Mucosa of descending colon (tissue), 3 donors: ENCODE data around the gene DNAJB2. TPM values are rescaled to one million over a fixed set of nuclear protein-coding genes. Genes with fewer than 3 reads are reported as not detected.

Experiments used
- ATAC-seq: fragments of 200-7000 bp; cut with Tn5 transposase; one replicate; pipeline ENCODE4 v1.9.1; 2020; ENCODE audit warnings: mild to moderate bottlenecking, moderate library complexity
- DNase-seq, 3 donors: peaks; one replicate each; pipeline ENCODE4 v3.0.0-alpha.2; 2020
- H3K36me3 ChIP-seq: fragments of 200-600 bp; one replicate; pipeline ENCODE4 v1.8.0; 2021; ENCODE audit warnings: low read depth, mild to moderate bottlenecking
- H3K4me1 ChIP-seq: fragments of 200-600 bp; one replicate; pipeline ENCODE4 v1.8.0; 2021; ENCODE audit warnings: low read depth, mild to moderate bottlenecking
- H3K4me3 ChIP-seq: fragments of 200-600 bp; one replicate; pipeline ENCODE4 v1.8.0; 2021; ENCODE audit warnings: mild to moderate bottlenecking
- H3K9me3 ChIP-seq: fragments of 200-600 bp; one replicate; pipeline ENCODE4 v1.8.0; 2021; ENCODE audit warnings: mild to moderate bottlenecking
- intact Hi-C, 2 donors: fragments of 100-400 bp; cut with DNase I in 1 of 2; cut with micrococcal nuclease in 1 of 2; formaldehyde crosslinking; loops; one replicate each; pipeline versions ENCODE4 v1.11.0 to v1.11.1; 2022; cut with DNase I, micrococcal nuclease
- total RNA-seq, 3 donors: library from RNA; stranded (reverse); fragmentation: NEBNext Ultra II Directional in 2 of 3; extraction: Animal tissue kit (Norgen Biotek cat#: 25700) in 2 of 3; gene quantifications; one replicate each; pipeline versions ENCODE4 v1.2.1 to v1.2.4, GENCODE V29; 2021 to 2023
- TF ChIP-seq, protein P1 (sequence below): fragments of 200-600 bp; IDR thresholded peaks from one replicate; pipeline ENCODE4 v1.8.0; 2022; ENCODE audit warnings: antibody characterized with exemption, mild to moderate bottlenecking
- donor health status: DM: no; HTN: no; CAD: no; lungs with moderate emphysema.
- donor health status: DM: no; HTN: no; CAD: no.
- donor health status: DM: no; HTN: yes; CAD: no.

Gene DNAJB2
- total RNA-seq, 3 donors from 2014 or later = 61.0 to 71.0 (median 68.7) TPM

DNA sequence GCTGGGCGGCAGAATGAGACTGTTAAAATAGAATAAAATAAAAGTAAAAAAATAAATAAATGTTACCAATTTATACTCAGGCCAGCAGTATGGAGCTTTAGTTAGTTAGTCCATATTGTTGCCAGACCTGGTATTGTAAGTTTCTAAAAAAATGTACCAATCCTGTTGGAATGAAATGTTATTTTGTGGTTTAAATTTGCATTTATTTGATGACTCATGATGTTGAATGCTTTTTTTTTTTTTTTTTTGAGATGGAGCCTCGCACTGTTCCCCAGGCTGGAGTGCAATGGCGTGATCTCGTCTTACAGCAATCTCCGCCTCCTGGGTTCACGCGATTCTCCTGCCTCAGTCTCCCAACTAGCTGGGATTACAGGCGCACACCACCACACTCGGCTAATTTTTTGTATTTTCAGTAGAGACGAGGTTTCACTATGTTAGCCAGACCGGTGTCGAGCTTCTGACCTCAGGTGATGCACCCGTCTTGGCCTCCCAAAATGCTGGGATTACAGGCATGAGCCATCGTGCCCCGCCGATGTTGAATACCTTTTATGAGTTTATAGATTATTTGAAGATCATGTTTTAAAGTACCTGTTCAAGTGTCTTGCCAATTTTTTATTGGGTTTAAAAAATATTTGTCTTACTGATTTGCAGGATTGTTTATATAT lies 35.8 kb downstream of the DNAJB2 start:
- Histone ChIP-seq H3K9me3 (no peaks in the 10 kb centered on the region), H3K36me3 (no peaks in the 10 kb centered on the region), H3K4me1 (no peaks in the 10 kb centered on the region), H3K4me3 (no peak overlapping the region)
- no peak for DNase-seq
- no peak for ATAC-seq
- intact Hi-C loops = no loop called here
- TF ChIP-seq, protein P1, sequence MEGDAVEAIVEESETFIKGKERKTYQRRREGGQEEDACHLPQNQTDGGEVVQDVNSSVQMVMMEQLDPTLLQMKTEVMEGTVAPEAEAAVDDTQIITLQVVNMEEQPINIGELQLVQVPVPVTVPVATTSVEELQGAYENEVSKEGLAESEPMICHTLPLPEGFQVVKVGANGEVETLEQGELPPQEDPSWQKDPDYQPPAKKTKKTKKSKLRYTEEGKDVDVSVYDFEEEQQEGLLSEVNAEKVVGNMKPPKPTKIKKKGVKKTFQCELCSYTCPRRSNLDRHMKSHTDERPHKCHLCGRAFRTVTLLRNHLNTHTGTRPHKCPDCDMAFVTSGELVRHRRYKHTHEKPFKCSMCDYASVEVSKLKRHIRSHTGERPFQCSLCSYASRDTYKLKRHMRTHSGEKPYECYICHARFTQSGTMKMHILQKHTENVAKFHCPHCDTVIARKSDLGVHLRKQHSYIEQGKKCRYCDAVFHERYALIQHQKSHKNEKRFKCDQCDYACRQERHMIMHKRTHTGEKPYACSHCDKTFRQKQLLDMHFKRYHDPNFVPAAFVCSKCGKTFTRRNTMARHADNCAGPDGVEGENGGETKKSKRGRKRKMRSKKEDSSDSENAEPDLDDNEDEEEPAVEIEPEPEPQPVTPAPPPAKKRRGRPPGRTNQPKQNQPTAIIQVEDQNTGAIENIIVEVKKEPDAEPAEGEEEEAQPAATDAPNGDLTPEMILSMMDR = no peak

DNA sequence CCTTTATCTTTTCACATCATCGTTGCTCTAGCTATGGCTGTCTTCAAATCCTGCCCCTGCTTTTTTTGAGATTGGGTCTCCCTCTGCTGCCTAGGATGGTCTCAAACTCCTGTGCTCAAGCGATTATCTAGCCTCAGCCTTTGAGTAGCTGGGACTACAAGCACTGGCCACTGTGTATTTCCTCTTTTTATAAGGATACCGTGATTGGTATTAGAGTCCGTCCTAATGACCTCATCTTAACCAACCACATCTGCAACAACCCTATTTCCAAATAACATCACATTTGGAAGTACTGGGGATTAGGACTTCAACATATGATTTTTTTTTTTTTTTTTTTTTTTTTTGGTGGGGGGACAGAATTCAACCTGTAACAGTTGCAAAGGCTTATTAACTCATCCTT lies 44.3 kb downstream of the DNAJB2 start:
- TF ChIP-seq, protein P1 = no peak
- Histone ChIP-seq H3K9me3 (no peaks in the 10 kb centered on the region), H3K4me1 (no peaks in the 10 kb centered on the region), H3K36me3 (no peaks in the 10 kb centered on the region), H3K4me3 (no peak overlapping the region)
- ATAC-seq = no peak
- intact Hi-C loops = no loop called here
- DNase-seq = no peak

DNA sequence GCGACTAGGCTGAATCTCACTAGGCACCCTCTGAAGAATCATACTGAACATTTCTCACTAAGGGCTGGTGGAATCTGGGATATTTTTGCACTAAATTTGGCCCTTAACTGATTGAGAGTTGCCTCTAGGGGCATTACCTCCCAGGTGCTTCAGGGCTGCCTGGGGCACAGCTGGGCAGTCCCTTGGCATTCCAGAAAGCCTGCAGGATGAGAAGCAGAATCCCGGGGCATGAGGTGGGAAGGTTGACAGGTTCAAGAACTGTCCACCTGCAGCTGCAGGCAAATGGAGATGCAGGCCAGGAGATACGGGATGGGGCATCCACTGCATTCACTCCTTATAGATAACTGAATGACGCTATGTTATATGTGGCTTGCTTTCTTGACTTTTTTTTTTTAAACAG lies 46.0 kb downstream of the DNAJB2 start:
- ATAC-seq = no peak
- no peaks in the 10 kb centered on the region for H3K9me3 ChIP-seq
- TF ChIP-seq, protein P1 = no peak
- no peaks in the 10 kb centered on the region for H3K4me1 ChIP-seq
- DNase-seq = no peak
- no peak overlapping the region for H3K4me3 ChIP-seq
- intact Hi-C loops = no loop called here
- H3K36me3 ChIP-seq = no peaks in the 10 kb centered on the region

DNA sequence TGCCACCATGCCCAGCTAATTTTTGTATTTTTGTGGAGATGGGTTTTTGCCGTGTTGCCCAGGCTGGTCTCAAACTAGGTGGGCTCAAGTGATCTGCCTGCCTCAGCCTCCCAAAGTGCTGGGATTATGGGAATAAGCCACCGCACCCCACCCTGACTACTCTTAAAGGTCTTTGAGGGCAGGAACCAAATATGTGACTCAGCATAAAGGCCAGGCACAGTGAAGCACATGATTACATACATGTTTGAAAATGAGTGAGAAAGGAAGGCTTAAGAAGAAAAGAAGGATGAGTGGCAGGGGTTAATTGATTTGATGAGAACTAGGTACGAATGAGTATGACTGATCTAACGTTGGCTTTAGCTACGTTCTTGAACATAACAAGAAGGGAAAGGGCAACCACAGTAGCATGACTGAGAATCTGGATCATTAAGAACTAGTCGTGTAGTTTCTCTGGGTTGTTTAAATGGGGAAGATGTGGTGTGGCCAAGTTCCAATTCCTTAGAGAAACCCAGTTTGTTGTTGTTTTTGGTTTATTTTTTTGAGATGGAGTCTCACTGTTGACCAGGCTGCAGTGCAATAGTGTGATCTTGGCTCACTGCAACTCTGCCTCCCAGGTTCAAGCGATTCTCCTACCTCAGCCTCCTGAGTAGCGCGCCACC lies 46.6 kb downstream of the DNAJB2 start:
- intact Hi-C loops = no loop called here
- TF ChIP-seq, protein P1 = no peak
- Histone ChIP-seq H3K4me3 (no peak overlapping the region), H3K4me1 (no peaks in the 10 kb centered on the region), H3K36me3 (no peaks in the 10 kb centered on the region), H3K9me3 (no peaks in the 10 kb centered on the region)
- DNase-seq = peak in 1 of 3 donors; percentile 10
- ATAC-seq = no peak

DNA sequence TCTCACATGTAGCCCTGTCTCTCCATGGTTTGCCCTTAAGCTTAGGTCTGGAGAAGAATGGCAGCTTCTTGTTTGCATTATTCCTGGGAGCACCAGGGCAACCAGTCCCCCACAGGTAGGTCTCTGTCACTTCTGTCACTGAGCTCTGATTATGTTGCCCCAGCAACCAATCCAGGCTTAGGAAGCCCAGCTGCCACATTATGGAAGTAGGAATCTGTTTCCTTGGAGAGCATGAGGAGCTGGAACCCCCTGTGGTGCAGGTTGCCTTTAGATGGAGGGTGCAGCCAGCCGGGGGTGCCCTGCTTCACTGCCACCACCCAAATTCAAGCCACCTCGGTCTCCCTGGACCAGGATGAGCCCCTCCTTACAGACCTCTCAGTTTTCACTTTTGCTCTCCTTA lies 48.6 kb downstream of the DNAJB2 start:
- no peak for ATAC-seq

More for the DNA sequence above, 48.6 kb downstream of the DNAJB2 start:
- no peaks in the 10 kb centered on the region for H3K36me3 ChIP-seq
- TF ChIP-seq, protein P1 = no peak
- intact Hi-C loops = no loop called here
- no peak overlapping the region for H3K4me3 ChIP-seq
- H3K4me1 ChIP-seq = no peaks in the 10 kb centered on the region
- no peak for DNase-seq
- H3K9me3 ChIP-seq = no peaks in the 10 kb centered on the region
